ENCODE results near the gene CCDC124.
"Not testable (repeated sequence)": the region's sequence is repeated elsewhere in the genome, so short reads cannot be mapped to it uniquely, and the experiment has no call there.

Gene CCDC124

DNA sequence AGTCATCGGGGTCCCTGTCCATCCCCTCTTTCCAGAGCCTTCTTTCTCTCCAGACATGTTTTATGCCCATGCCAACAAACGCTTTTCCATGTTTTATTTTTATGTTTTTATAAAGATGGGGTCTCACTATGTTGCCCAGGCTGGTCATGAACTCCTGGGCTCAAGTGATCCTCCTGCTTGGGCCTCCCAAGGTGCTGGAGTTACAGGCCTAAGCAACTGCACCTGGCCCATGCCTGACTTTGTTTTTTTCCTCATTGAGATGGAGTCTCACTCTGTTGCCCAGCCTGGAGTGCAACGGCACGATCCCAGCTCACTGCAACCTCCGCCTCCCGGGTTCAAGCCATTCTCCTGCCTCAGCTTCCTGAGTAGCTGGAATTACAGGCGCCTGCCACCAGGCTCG, 53.8 kb downstream of the CCDC124 start:
- not testable (repeated sequence) for DNase-seq (ENCODE audit: low read depth)

DNA sequence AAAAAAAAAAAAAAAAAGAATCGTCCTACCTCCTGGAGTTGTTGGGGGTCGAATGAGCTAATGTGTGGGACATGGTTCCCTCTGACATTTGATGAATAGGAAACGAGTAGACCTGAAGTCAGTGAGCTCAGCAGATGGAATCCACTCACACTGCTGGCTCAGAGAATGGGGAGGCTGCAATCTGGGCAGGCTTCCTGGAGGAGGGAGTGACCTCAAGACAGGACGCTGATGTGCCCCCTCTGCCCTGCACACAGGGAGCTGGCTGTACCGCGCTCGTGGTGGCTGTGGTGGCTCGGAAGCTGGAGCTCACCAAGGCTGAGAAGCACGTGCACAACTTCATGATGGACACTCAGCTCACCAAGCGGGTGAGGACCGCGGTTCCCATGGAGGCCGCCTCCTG, 55.3 kb downstream of the CCDC124 start:
- no peak for DNase-seq (ENCODE audit: low read depth)

DNA sequence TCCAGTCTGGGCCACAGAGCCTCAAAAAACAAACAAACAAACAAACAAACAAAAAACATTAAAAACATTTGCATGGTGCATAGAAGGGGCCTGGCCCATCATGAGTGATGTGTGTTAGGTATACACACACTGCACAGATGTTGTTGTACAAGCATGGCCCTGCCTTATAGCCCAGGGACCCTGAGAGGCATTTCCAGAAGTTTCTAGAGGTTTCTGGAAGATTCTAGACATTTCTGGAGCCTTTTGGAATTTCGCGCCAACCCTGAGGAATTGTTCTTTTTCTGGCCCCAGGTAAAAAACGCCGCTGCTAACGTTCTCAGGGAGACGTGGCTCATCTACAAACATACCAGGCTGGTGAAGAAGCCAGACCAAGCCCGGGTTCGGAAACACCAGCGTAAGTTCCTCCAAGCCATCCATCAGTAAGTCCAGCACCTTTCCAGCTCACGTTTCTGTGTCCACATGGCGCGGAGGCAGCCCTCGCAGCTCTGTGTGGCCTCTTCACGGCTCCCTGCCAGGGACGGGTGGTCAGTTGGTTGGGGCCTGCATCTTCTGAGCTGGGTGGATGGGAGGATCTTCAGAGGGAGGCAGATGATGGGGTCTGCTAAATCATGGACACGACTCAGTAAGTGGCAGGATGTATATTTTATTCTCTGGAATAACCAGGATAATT, 56.7 kb downstream of the CCDC124 start:
- no peak for DNase-seq (ENCODE audit: low read depth)

DNA sequence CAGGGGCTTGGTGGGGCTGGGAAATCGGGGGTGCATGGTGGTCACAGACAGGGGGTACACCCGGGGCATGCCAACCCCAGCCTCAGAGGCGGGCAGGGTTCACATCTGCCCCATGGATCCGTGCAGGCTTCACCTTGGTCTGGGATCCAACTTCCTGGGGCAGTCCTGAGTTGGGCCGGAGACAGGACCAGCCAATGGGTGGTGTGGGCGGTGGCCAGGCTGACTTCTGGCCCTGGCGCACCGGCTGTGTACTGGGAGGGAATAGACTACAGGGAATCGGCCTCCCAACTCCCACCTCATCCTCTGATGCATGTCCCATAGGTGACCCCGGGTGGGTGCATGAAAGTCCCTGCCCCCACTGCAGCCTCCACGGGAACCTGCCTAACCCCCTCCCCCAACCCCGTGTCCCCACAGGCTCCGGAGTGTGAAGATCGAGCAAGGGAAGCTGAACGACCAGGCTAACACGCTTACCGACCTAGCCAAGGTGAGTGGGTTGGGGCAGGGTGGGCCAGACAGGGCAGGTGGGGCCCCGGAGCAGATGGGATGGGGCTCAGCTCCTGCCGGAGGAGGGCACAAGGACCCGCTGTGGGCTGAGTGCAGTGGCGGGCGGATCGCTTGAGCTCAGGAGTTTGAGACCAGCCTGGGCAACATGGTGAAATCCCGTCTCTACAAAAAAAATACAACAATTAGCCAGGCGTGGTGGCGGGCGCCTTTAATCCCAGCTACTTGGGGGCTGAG, 60.4 kb downstream of the CCDC124 start:
- no peak for DNase-seq (ENCODE audit: low read depth)

All from HS-5 (cell line).